Ishikawa (cell line): ENCODE results near the gene PRIMA1.

Source experiments
- CREB1 ChIP-seq: IDR thresholded peaks from 2 replicates; pipeline ENCODE4 v1.6.1; 2012; ENCODE audit warnings: low read depth
- MAX ChIP-seq: IDR thresholded peaks from 2 replicates; pipeline ENCODE4 v1.6.1; 2012
- NFIC ChIP-seq: IDR thresholded peaks from 2 replicates; pipeline ENCODE4 v1.6.1; 2012
- RAD21 ChIP-seq: IDR thresholded peaks from 2 replicates; pipeline ENCODE4 v1.6.1; 2012; ENCODE audit warnings: low read depth
- REST ChIP-seq: IDR thresholded peaks from 2 replicates; pipeline ENCODE4 v1.6.1; 2012; ENCODE audit warnings: low read depth, mild to moderate bottlenecking
- TAF1 ChIP-seq: IDR thresholded peaks from 2 replicates; pipeline ENCODE4 v1.6.1; 2012; ENCODE audit warnings: low read depth, mild to moderate bottlenecking
- TCF12 ChIP-seq: IDR thresholded peaks from 2 replicates; pipeline ENCODE4 v1.6.1; 2012; ENCODE audit warnings: low read depth
- TEAD4 ChIP-seq: IDR thresholded peaks from 2 replicates; pipeline ENCODE4 v1.6.1; 2012
- USF1 ChIP-seq: IDR thresholded peaks from 2 replicates; pipeline ENCODE4 v1.6.1; 2012
- YY1 ChIP-seq: IDR thresholded peaks from 2 replicates; pipeline ENCODE4 v1.6.1; 2012; ENCODE audit warnings: low read depth

- TF ChIP-seq TAF1: no peak
- TF ChIP-seq MAX: no peak
- TF ChIP-seq YY1: no peak
- no peak for TF ChIP-seq CREB1
- no peak for TF ChIP-seq TCF12
- TF ChIP-seq REST: no peak
- no peak for TF ChIP-seq RAD21
- no peak for TF ChIP-seq USF1
- TF ChIP-seq TEAD4: no peak
- TF ChIP-seq NFIC: no peak
These were observed 71.3 kb downstream of the PRIMA1 start for GRCh38 chr14:93716746-93717667.
